IMR-90 (cell line): ENCODE data around the gene HPS4. TPM values are rescaled to one million over a fixed set of nuclear protein-coding genes. Genes with fewer than 3 reads are reported as not detected.
A peak's percentile ranks its signal among the peaks of the same experiment; 100 is the strongest.

ENCODE experiments used
- ATAC-seq: fragments of 200-7000 bp; cut with Tn5 transposase; 2 replicates; pipeline ENCODE4 v1.9.1; 2020; ENCODE audit warnings: low read depth, mild to moderate bottlenecking, moderate library complexity
- BruUV-seq: library from RNA; stranded (reverse); fragments of 400-500 nt; replicated peaks from 2 replicates; lab custom pipeline; 2021; lab: Mats Ljungman, UMichigan
- CTCF ChIA-PET: fragments of 300-600 bp; formaldehyde crosslinking; extraction: SDS; loops from one replicate; lab custom pipeline; 2021; ENCODE audit warnings: antibody characterized with exemption; lab: Yijun Ruan, JAX
- POLR2A ChIA-PET: fragments of 300-600 bp; sonication (Branson Sonifier 250); formaldehyde crosslinking; loops from one replicate; lab custom pipeline; 2022; ENCODE audit warnings: antibody characterized with exemption; ENCODE audit not compliant: unreplicated experiment; lab: Charles Lee
- DNase-seq: peaks from one replicate; pipeline ENCODE4 v3.0.0; 2013
- H2AFZ ChIP-seq: replicated peaks from 2 replicates; pipeline ENCODE3; 2013; ENCODE audit warnings: low read length, mild to moderate bottlenecking; ENCODE audit not compliant: poor library complexity
- H2AK5ac ChIP-seq: 2 replicates; pipeline ENCODE4 v1.6.1; 2013; ENCODE audit warnings: low read depth, low read length, inconsistent platforms
- H2AK9ac ChIP-seq: replicated peaks from 2 replicates; pipeline ENCODE3; 2013; ENCODE audit warnings: mild to moderate bottlenecking, low read depth, low read length, moderate library complexity; ENCODE audit not compliant: poor library complexity
- H2BK120ac ChIP-seq: 2 replicates; pipeline ENCODE4 v1.6.1; 2013; ENCODE audit warnings: low read depth, low read length, inconsistent platforms
- H2BK15ac ChIP-seq: 3 replicates; pipeline ENCODE4 v1.6.1; 2013; ENCODE audit warnings: low read depth, low read length, inconsistent platforms
- H2BK20ac ChIP-seq: 2 replicates; pipeline ENCODE4 v1.6.1; 2013; ENCODE audit warnings: low read depth, mild to moderate bottlenecking, inconsistent platforms, low read length, moderate library complexity
- H2BK5ac ChIP-seq: 2 replicates; pipeline ENCODE4 v1.6.1; 2013; ENCODE audit warnings: mild to moderate bottlenecking, low read depth, low read length, inconsistent platforms; ENCODE audit not compliant: poor library complexity, severe bottlenecking
- H3K14ac ChIP-seq: replicated peaks from 2 replicates; pipeline ENCODE4 v1.6.1; 2013; ENCODE audit warnings: low read depth, low read length, inconsistent platforms
- H3K18ac ChIP-seq: 2 replicates; pipeline ENCODE4 v1.6.1; 2013; ENCODE audit warnings: low read depth, low read length, control low read depth
- H3K23ac ChIP-seq: 2 replicates; pipeline ENCODE4 v1.6.1; 2013; ENCODE audit warnings: low read depth, low read length, inconsistent platforms
- H3K27ac ChIP-seq: 2 replicates; pipeline ENCODE4 v1.5.1; 2013; ENCODE audit warnings: mild to moderate bottlenecking, control low read depth, low read length; ENCODE audit not compliant: insufficient read depth
- H3K27me3 ChIP-seq: 2 replicates; pipeline ENCODE4 v1.6.1; 2013; ENCODE audit warnings: low read length; ENCODE audit not compliant: control insufficient read depth, insufficient read depth
- H3K36me3 ChIP-seq: 2 replicates; pipeline ENCODE4 v1.6.1; 2013; ENCODE audit warnings: low read length, mixed read lengths; ENCODE audit not compliant: control insufficient read depth, insufficient read depth
- H3K4ac ChIP-seq: 2 replicates; pipeline ENCODE4 v1.6.1; 2013; ENCODE audit warnings: low read depth, low read length, inconsistent platforms
- H3K4me1 ChIP-seq: 2 replicates; pipeline ENCODE4 v1.6.1; 2013; ENCODE audit warnings: low read length, mixed read lengths; ENCODE audit not compliant: control insufficient read depth, insufficient read depth
- H3K4me2 ChIP-seq: 2 replicates; pipeline ENCODE4 v1.6.1; 2013; ENCODE audit warnings: low read depth, mild to moderate bottlenecking, control low read depth, low read length, moderate library complexity
- H3K4me3 ChIP-seq: 2 replicates; pipeline ENCODE4 v1.5.1; 2013; ENCODE audit warnings: low read depth, mild to moderate bottlenecking, control low read depth, low read length, moderate library complexity; ENCODE audit not compliant: insufficient read depth
- H3K56ac ChIP-seq: 2 replicates; pipeline ENCODE4 v1.6.1; 2013; ENCODE audit warnings: low read length, inconsistent platforms; ENCODE audit not compliant: insufficient read depth; ENCODE audit errors: extremely low read depth
- H3K79me1 ChIP-seq, 2 experiments: 2 replicates each; pipeline ENCODE4 v1.6.1; 2013; ENCODE audit warnings: low read length in 2 of 2, inconsistent platforms in 1 of 2, low read depth in 1 of 2
- H3K9ac ChIP-seq: 2 replicates; pipeline ENCODE4 v1.6.1; 2013; ENCODE audit warnings: low read depth, low read length, control low read depth
- H3K9me1 ChIP-seq: 2 replicates; pipeline ENCODE4 v1.6.1; 2013; ENCODE audit warnings: low read length, inconsistent platforms; ENCODE audit not compliant: insufficient read depth
- H3K9me3 ChIP-seq: 2 replicates; pipeline ENCODE4 v1.6.1; 2013; ENCODE audit warnings: low read length; ENCODE audit not compliant: control insufficient read depth, insufficient read depth
- H4K20me1 ChIP-seq: 2 replicates; pipeline ENCODE4 v1.6.1; 2013; ENCODE audit warnings: low read length, inconsistent platforms; ENCODE audit not compliant: insufficient read depth
- H4K5ac ChIP-seq: 2 replicates; pipeline ENCODE4 v1.6.1; 2013; ENCODE audit warnings: mild to moderate bottlenecking, low read depth, low read length, control low read depth
- H4K8ac ChIP-seq, 2 experiments: 2 replicates each; pipeline ENCODE4 v1.6.1; 2013; ENCODE audit warnings: low read depth in 2 of 2, low read length in 2 of 2, control low read depth in 1 of 2, inconsistent platforms in 1 of 2
- H4K91ac ChIP-seq: 2 replicates; pipeline ENCODE4 v1.6.1; 2013; ENCODE audit warnings: low read depth, low read length, inconsistent platforms; ENCODE audit not compliant: insufficient read depth
- CEBPB ChIP-seq: IDR thresholded peaks from 2 replicates; pipeline ENCODE4 v1.6.1; 2012; ENCODE audit warnings: low read depth, low read length, improper control_type of control experiment
- RAD21 ChIP-seq: IDR thresholded peaks from 2 replicates; pipeline ENCODE4 v1.6.1; 2012; ENCODE audit warnings: low read length, improper control_type of control experiment
- WGBS, 2 experiments: methylation state at CpG; one replicate each; pipeline versions ENCODE4 v1.1.5 to v1.1.7; 2013; ENCODE audit warnings: missing lambda C conversion rate in 2 of 2; ENCODE audit not compliant: insufficient read length in 1 of 2; ENCODE audit errors: extremely low coverage in 2 of 2; 5-methylcytosine and 5-hydroxymethylcytosine counted together
- dilution Hi-C: fragments of 300-500 bp; cut with HindIII; formaldehyde crosslinking; loops from one replicate; pipeline ENCODE4 v1.14.3; 2018; ENCODE audit warnings: low sequenced_read_pairs; ENCODE audit not compliant: unreplicated experiment
- in situ Hi-C: fragments of 300-500 bp; cut with MboI; formaldehyde crosslinking; loops from 3 replicates; pipeline ENCODE4 v1.14.3; 2019; ENCODE audit warnings: low sequenced_read_pairs, inconsistent platforms, mixed read lengths
- intact Hi-C: fragments of 100-400 bp; cut with micrococcal nuclease; formaldehyde crosslinking; loops from 2 replicates; pipeline ENCODE4 v1.10.0; 2022
- polyA plus RNA-seq, 3 experiments: library from polyadenylated mRNA; depleted of rRNA; stranded (reverse); fragments of >200 nt; gene quantifications; 2 replicates each; pipeline ENCODE4 v1.2.3, GENCODE V29; 2012; ENCODE audit warnings: low replicate concordance in 1 of 3
- total RNA-seq: library from RNA; depleted of rRNA; stranded (reverse); fragments of >200 nt; gene quantifications from 2 replicates; pipeline ENCODE4 v1.2.3, GENCODE V29; 2012

Gene HPS4
- total and polyA plus RNA-seq, 2 of the 4 experiments (the other 2 are of a cell fraction), result 15.8 to 19.0 TPM

DNA sequence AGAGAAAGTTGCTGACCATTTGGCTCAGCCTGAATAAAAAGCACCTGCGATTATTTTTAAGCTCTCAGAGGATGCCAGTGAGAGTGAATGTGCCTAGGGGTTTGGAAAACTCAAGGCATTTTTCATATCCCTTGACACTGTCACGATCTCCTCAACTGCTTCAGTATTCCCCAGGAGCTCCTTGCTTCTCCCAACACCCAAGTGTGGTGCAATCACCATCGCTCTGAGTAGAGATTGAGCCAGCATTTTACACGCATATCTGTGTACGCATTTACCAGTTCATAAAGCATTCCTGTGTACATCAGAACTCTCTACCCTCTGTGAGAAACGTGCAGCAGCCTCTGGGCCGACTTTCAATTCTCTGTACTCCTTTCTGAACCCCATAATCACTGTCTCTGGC lies 1.4 kb upstream of the HPS4 start:
- intact Hi-C loops (no loop called here), in situ Hi-C loops (no loop called here), dilution Hi-C loops (no loop called here)
- H4K8ac ChIP-seq, result no peak overlapping the region
- no peak overlapping the region for H2AK9ac ChIP-seq
- ChIA-PET POLR2A (no interaction called here), CTCF (interaction anchor here (2.2 kb wide), 1 partner anchor 18 kb away, joined by 7 read pairs; no protein-coding TSS in a partner anchor)
- no peak overlapping the region for H4K5ac ChIP-seq
- BruUV-seq, result no TSS peak
- no peaks in the 10 kb centered on the region; the same call in 1 of the 2 replicates for H4K20me1 ChIP-seq
- no peak overlapping the region for H3K14ac ChIP-seq
- peaks cover 33 to 62% of the 10 kb centered on the region in 2 experiments for H3K79me1 ChIP-seq
- no peak overlapping the region for H3K18ac ChIP-seq
- H3K9ac ChIP-seq, result no peak overlapping the region
- H2BK20ac ChIP-seq, result no peak overlapping the region
- no peak overlapping the region for H3K23ac ChIP-seq
- H3K27me3 ChIP-seq, result no peaks in the 10 kb centered on the region
- no peak overlapping the region for H2BK5ac ChIP-seq
- peaks cover 28% of the 10 kb centered on the region for H3K36me3 ChIP-seq
- ATAC-seq (no peak), DNase-seq (no peak)
- H3K9me1 ChIP-seq, result no peaks in the 10 kb centered on the region; the same call in 1 of the 2 replicates
- no peak overlapping the region for H2BK15ac ChIP-seq
- peaks cover 9% of the 10 kb centered on the region for H3K4me1 ChIP-seq
- peak; percentile 56; the same call in 1 of the 2 replicates for TF ChIP-seq CEBPB
- no peak for TF ChIP-seq RAD21
- H2AFZ ChIP-seq, result no peak overlapping the region
- no peak overlapping the region for H3K4me3 ChIP-seq
- H2AK5ac ChIP-seq, result no peak overlapping the region
- no peaks in the 10 kb centered on the region for H3K9me3 ChIP-seq
- H3K4me2 ChIP-seq, result peak overlapping the region; percentile 39
- H4K91ac ChIP-seq, result no peak overlapping the region
- no peak overlapping the region for H3K27ac ChIP-seq
- no peak overlapping the region for H3K56ac ChIP-seq
- no peak overlapping the region for H3K4ac ChIP-seq
- 59% methylated on average over 3 of the region's 7 CpGs; no CpG with 5 or more reads in 1 of the 2 experiments for WGBS, 2 experiments
- no peak overlapping the region for H2BK120ac ChIP-seq
